HCT116 (cell line): ENCODE results near the gene MED1.

Source experiments
- POLR2A ChIP-seq: IDR thresholded peaks from 2 replicates; pipeline ENCODE4 v1.7.0; 2011; ENCODE audit warnings: borderline replicate concordance; ENCODE audit not compliant: insufficient read depth, insufficient read length; ENCODE audit errors: extremely low read depth
- SIN3A ChIP-seq: IDR thresholded peaks from 2 replicates; pipeline ENCODE4 v1.6.1; 2012; ENCODE audit warnings: low read depth
- SRF ChIP-seq: IDR thresholded peaks from 2 replicates; pipeline ENCODE4 v1.6.1; 2012; ENCODE audit warnings: low read depth
- TF ChIP-seq, protein P1 (sequence below), 3 experiments: fragments of 200-600 bp in 1 of 3; sonication (generic) in 1 of 3; IDR thresholded peaks in 2 of 3; conservative IDR thresholded peaks in 1 of 3; 2 replicates each; pipeline ENCODE4 v1.5.1; 2012 to 2017; ENCODE audit warnings: low read depth in 2 of 3, low read length in 2 of 3, antibody characterized with exemption in 1 of 3, borderline replicate concordance in 1 of 3, control low read depth in 1 of 3, mild to moderate bottlenecking in 1 of 3, mixed read lengths in 1 of 3, mixed run types in 1 of 3, moderate library complexity in 1 of 3; ENCODE audit not compliant: insufficient read depth in 1 of 3

DNA sequence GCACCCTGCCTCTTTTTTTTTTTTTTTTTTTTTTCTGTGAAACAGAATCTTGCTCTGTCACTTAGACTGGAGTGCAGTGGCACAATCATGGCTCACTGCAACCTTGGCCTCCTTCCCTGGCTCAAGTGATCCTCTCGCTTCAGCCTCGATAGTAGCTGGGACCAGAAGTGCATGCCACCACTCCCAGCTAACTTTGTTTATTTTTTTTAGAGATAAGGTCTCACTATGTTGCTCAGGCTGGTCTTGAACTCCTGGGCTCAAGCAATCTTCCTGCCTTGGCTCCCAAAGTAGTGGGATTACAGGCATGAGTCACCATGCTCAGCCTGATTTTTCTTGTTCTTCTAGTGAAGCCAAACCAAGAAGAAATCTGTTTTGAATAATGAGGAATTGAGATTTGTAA, 35.2 kb upstream of the MED1 start:
- TF ChIP-seq POLR2A (no peak), SIN3A (no peak), SRF (no peak)
- TF ChIP-seq, protein P1, sequence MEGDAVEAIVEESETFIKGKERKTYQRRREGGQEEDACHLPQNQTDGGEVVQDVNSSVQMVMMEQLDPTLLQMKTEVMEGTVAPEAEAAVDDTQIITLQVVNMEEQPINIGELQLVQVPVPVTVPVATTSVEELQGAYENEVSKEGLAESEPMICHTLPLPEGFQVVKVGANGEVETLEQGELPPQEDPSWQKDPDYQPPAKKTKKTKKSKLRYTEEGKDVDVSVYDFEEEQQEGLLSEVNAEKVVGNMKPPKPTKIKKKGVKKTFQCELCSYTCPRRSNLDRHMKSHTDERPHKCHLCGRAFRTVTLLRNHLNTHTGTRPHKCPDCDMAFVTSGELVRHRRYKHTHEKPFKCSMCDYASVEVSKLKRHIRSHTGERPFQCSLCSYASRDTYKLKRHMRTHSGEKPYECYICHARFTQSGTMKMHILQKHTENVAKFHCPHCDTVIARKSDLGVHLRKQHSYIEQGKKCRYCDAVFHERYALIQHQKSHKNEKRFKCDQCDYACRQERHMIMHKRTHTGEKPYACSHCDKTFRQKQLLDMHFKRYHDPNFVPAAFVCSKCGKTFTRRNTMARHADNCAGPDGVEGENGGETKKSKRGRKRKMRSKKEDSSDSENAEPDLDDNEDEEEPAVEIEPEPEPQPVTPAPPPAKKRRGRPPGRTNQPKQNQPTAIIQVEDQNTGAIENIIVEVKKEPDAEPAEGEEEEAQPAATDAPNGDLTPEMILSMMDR (IDR thresholded peaks at IDR 0.05 in 2 of 3, conservative IDR thresholded peaks at IDR 0.05 in 1 of 3; ENCODE audit: borderline replicate concordance in 1 of 3, insufficient read depth in 1 of 3, low read depth in 2 of 3, low read length in 2 of 3): no peak
